NCI-H82 (cell line): ENCODE results near the gene EIF2D.
"Not testable (repeated sequence)": the region's sequence is repeated elsewhere in the genome, so short reads cannot be mapped to it uniquely, and the experiment has no call there.

Experiments used
- DNase-seq: peaks from one replicate; lab custom pipeline; 2025; lab: John Stamatoyannopoulos, UW

The EIF2D gene

DNA sequence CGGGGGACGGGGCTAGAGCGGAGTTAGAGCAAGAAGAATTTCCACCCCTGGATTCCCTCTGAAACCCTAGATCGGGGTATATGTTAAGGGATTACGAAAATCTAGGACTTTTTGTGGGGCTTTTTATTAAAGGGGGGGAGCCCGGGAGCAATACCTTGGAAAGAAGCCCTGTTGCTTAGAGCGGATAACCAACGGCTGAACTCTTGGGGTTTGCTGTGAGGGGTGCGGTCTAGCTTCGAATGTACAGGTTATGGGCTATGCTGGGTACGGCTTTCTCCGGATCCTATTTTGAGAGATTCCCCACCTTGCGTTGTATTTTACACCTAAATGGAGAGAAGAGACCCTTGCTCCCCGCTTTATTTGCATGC is 23.7 kb upstream of the EIF2D start:
- DNase-seq = peak; percentile 77

DNA sequence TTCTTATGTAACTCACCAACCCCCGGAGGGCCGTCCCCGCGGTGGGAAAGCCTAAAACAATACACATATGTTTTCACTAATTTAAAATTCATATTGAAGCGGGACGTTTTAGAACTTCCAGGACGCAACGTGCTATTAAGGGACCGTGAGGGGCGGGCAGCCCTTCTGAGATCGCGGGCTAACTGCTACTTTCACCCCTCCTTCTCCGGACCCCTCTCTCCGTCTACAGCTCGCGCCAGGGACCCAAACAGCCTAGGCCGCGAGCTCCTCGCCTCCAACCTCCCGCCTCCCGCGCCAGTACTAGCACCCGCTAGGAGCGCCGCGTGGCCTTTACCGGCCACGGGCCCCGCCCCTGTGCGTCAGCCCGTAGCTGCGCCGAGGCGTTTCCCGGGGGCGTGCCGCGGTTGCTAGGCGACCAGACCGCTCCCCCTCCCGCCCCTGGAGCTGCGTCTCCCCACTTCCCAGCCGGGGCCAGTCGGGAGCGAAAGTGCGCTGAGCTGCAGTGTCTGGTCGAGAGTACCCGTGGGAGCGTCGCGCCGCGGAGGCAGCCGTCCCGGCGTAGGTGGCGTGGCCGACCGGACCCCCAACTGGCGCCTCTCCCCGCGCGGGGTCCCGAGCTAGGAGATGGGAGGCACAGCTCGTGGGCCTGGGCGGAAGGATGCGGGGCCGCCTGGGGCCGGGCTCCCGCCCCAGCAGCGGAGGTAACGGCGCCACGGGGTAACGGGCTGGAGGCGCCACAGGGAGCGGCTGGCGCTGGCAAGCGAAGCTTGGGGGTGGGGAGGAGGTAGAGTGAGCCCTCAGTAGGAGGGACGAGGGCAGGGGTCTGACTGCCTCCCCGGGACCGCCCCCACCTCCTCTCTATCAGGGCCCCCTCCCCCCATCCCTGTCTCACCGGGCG is 23.1 kb upstream of the EIF2D start, which contains the start of gene DYRK3:
Gene DYRK3, plus strand, starts transcription at position 457 of the 898 bp plus-strand sequence. Its CDS starts 168 bp downstream, at position 625.
- peak; percentile 98 for DNase-seq

DNA sequence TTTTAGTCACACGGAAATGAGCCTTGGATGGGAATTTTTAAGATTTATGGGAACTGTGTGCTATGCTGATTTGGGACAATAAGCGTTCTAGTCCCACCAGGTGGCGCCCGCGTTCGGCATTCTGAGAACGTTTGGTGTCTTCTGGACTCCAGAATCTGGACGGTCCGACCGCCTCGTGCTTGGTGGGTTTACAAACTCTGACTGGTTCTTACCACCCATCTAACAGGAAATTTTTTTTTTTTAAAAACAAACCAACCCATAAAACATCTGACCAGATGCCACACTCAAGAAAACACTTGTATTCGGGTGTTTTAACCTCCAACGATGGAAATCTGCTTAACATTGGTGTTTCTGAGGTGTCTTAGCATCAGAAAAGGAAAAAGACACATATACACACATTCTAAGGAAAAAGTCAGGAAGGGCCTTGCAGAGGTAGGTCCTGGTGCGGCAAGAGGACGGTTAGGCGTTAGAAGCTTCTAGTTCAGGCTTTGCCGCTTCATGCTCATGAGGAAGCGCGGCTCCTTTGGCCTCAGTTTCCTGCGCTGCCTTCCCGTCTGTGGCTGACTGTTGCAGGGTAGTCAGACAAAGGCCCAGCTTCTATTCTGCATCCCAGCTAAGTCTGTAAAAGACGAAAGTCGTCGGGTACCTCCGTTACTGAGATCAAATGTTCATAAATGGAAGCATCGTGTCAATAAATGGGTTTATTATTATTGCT is 22.3 kb upstream of the EIF2D start:
- peak; percentile 99 for DNase-seq

DNA sequence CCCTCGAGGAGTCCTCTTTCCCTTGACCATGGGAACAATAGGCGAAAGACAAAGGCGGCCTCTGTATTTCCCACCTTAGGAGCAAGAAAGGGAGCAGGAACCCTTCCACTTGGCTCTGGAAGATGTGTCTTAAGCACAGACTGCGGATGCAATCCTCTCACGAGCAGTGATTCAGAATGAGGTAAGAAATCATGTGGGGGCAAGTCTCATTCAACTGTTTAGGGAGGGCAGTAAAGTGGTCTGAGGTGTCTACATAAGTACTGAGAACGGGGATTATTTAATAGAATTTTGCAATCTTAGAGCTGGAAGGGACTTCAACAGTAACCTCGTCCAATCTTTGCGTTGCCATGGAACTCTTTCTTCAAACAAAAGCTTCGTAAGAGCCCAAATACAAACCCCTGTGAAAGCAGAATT is 21.4 kb upstream of the EIF2D start:
- DNase-seq = no peak

DNA sequence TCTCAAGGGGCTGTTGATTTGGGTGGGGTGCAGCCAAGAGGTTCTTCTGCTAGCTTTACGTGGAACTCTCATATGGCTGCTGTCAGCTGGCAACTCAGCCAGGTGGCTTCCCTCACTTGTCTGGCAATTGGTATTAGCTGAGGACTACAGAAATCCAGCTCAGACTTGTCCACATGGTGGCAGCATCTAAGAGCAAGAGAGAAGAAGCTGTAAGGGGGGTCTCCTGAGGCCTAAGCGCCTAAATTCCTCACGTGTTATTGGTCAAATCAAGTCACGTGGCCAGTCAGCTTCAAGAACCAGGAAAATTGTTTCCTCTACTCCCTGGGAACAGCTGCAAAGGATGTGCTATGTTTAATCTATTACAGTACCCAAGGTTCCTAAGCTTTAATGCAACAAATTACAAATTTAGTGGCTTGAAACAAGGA is 18.8 kb upstream of the EIF2D start:
- DNase-seq = peak; percentile 99

- DNase-seq = no peak
These were observed 16.7 kb upstream of the EIF2D start for GRCh38 chr1:206628916-206629315.

GRCh38 chr1:206626396-206626795 is 14.1 kb upstream of the EIF2D start:
- DNase-seq = not testable (repeated sequence)

DNA sequence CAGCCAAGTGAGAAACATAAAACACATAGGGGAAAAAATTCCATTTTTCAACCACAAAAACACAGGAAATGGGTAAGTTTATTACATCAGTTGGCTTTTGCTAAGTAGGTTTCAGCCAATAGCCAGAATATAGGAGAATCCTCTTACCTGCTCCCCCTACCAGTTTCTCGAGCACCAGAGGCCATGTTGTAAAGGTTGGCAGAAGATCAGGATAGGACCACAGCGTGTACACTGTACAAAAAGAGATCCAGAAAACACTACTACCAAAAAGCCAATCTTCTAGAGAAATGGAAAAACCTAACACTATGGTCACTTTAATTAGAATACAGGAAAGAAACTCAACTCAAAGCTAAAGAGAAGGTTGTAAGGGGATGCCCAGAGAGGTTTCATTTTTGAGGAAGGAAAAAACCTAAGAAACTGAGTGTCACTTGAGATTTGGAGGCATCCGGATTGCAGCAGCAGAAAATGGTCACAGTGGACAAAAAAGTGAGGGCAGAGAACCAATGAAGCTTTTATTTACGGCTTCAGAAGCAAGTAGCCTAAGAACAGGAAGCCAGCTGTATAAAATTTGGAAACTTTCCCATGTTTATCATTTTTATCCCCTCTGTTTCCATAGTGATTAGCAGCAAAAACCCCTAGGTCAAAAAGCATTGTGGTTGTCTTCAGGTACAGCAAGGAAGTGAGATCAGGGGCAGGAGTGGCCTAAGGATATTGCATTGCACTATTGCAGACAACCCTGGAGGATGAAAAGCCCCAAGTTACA is 2.9 kb downstream of the EIF2D start:
- DNase-seq = no peak

- peak; percentile 76 for DNase-seq
These were observed 4.1 kb downstream of the EIF2D start for GRCh38 chr1:206608108-206608698.

DNA sequence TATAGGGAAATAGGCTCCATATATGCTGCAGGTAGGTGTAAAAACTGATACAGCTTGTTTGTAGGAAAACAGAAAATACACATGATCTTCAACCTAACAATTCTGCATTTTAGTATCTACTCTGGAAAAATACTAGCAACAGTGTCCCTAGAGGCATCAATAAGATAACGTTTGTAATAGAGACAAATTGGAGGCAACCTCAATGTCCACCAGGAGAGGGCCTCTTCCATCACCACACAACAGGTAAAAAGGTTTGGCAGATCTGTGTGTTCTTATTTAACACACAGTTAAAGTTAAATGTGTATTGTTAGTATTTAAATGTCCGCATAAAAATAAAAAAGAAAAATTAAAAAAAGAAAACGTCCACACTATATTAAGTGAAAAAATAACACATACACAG is 5.4 kb downstream of the EIF2D start:
- peak; percentile 60 for DNase-seq

DNA sequence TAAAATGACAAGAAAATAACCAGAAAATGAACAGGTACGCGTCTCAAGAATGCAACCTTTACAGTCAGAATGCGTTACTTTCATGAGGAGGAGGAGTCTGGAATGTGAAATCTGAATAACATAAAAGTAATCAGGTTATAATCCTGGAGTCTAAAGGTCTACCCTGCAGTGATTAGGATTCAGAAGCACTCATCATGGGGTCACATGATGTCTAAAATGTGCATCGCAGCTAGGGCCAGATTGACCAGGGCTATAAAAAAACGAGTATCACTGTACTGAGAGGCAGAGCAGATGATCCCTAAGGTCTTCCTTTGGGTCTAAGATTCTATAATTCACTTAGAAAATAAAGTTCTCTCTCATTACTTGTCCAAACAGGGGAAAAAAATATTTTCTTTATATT is 7.4 kb downstream of the EIF2D start:
- DNase-seq = no peak

GRCh38 chr1:206600527-206600926 is 11.7 kb downstream of the EIF2D start:
- no peak for DNase-seq

- DNase-seq = no peak
These were observed 16.0 kb downstream of the EIF2D start for GRCh38 chr1:206596319-206596666.

GRCh38 chr1:206595581-206596318 is 16.5 kb downstream of the EIF2D start:
- no peak for DNase-seq

- DNase-seq = no peak
These were observed 18.8 kb downstream of the EIF2D start for GRCh38 chr1:206593351-206593925.

DNA sequence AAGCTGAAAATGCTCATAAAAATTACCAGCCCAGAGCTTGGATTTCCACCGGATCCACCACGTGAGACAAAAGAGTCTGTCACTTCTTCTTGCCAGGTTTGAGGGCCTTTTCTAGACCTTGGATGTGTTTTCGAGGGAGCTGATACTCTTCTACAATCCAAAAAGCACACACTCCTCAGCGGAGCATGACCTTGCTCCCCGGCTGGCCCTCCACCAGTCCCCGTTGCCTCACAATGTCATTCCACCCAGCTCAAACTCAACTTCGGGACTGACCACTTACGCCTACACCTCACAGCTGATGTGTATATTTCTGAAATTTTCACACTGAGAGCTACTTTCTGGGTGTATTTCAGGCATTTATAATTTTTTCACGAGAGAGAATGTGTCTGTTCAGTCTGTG is 20.6 kb downstream of the EIF2D start:
- DNase-seq = no peak

- DNase-seq = no peak
These were observed 21.0 kb downstream of the EIF2D start for GRCh38 chr1:206591226-206591625.

DNA sequence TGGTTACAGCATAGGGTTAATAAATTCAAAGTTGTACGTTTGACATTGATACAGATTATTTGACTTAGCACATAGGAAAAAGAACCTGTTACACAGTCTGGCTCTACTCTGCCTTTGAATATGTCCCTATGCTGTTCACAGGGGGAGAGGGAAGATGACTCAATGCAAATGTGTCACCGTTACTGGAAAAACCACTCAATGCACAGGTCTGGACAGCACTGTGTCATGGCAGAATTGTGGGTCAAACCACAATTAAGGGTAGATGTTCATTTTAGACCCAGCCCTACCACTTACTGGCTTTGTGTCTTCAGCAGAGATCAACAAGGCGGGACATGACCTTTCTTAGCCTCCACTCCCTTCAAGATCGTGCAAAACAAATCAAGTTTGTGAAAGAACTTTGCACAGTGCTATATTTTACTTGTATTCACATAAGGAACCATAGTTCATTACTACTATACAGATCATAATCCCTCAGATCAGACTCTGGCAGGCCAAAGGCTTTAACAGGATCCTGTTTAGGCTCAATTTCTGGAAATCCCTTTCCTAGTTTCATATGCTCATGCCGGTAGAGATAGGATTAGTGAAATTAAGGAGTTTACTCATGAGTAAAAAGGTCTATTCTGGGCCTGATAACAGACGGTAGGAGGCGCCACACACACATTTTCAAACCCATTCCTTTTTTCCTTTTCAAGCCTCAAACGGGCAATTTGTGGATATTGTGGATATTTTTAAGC is 22.1 kb downstream of the EIF2D start:
- DNase-seq = peak; percentile 75

DNA sequence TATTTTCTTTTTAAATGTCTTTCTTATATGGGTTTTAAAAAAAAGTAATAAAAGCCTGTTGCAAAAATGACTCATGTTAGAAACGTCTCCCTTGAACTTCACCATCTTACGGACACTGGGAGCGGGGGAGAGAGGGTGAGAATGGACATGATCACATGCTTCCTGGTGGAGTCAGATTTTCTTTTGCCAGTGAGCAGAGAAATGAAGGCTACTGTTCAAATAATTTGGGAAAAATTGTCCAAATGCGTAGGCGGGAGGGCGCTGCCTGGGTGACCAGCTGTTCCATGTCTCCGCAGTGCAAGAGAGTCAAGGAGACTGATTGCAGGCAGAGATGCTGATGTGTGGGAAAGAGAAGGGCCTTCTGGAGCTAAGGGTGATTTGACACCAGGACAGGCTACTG is 23.1 kb downstream of the EIF2D start:
- no peak for DNase-seq

- DNase-seq = no peak
These were observed 23.8 kb downstream of the EIF2D start for GRCh38 chr1:206588492-206588891.
